ENCODE results near the gene ERICH2.
"Not testable (repeated sequence)": the region's sequence is repeated elsewhere in the genome, so short reads cannot be mapped to it uniquely, and the experiment has no call there.

Gene ERICH2

GRCh38 chr2:170740660-170741059 lies 29.5 kb upstream of the ERICH2 start:
- no peak overlapping the region for H3K4me3 ChIP-seq (ENCODE audit: low read depth in 1 of 2, low read length in 2 of 2)
- H3K9ac ChIP-seq (ENCODE audit: low read length): no peak overlapping the region
- no peaks in the 10 kb centered on the region for H3K27me3 ChIP-seq (ENCODE audit: control insufficient read depth in 1 of 2, insufficient read depth in 2 of 2, low read length in 2 of 2)
- no peaks in the 10 kb centered on the region for H3K9me3 ChIP-seq (ENCODE audit: low read length)
- H3K4me1 ChIP-seq (ENCODE audit: insufficient read depth, low read length): no peaks in the 10 kb centered on the region
- H3K36me3 ChIP-seq (ENCODE audit: insufficient read depth, low read length): no peaks in the 10 kb centered on the region
- H3K27ac ChIP-seq (ENCODE audit: low read depth, low read length): no peak overlapping the region

- Histone ChIP-seq H3K27ac (ENCODE audit: low read depth, low read length) (no peak overlapping the region), H3K4me1 (ENCODE audit: insufficient read depth, low read length) (no peaks in the 10 kb centered on the region), H3K27me3 (ENCODE audit: control insufficient read depth in 1 of 2, insufficient read depth in 2 of 2, low read length in 2 of 2) (no peaks in the 10 kb centered on the region), H3K36me3 (ENCODE audit: insufficient read depth, low read length) (no peaks in the 10 kb centered on the region), H3K4me3 (ENCODE audit: low read depth in 1 of 2, low read length in 2 of 2) (no peak overlapping the region), H3K9me3 (ENCODE audit: low read length) (no peaks in the 10 kb centered on the region), H3K9ac (ENCODE audit: low read length) (no peak overlapping the region)
Observed at GRCh38 chr2:170742000-170742399, 28.2 kb upstream of the ERICH2 start.

GRCh38 chr2:170742896-170743529 lies 27.2 kb upstream of the ERICH2 start:
- no peaks in the 10 kb centered on the region for H3K9me3 ChIP-seq (ENCODE audit: low read length)
- no peak overlapping the region for H3K9ac ChIP-seq (ENCODE audit: low read length)
- no peaks in the 10 kb centered on the region for H3K4me1 ChIP-seq (ENCODE audit: insufficient read depth, low read length)
- H3K27ac ChIP-seq (ENCODE audit: low read depth, low read length): no peak overlapping the region
- H3K36me3 ChIP-seq (ENCODE audit: insufficient read depth, low read length): no peaks in the 10 kb centered on the region
- no peaks in the 10 kb centered on the region for H3K27me3 ChIP-seq (ENCODE audit: control insufficient read depth in 1 of 2, insufficient read depth in 2 of 2, low read length in 2 of 2)
- H3K4me3 ChIP-seq (ENCODE audit: low read depth in 1 of 2, low read length in 2 of 2): no peak overlapping the region

- Histone ChIP-seq H3K4me3 (ENCODE audit: low read depth in 1 of 2, low read length in 2 of 2) (no peak overlapping the region), H3K27ac (ENCODE audit: low read depth, low read length) (no peak overlapping the region), H3K36me3 (ENCODE audit: insufficient read depth, low read length) (no peaks in the 10 kb centered on the region), H3K4me1 (ENCODE audit: insufficient read depth, low read length) (no peaks in the 10 kb centered on the region), H3K27me3 (ENCODE audit: control insufficient read depth in 1 of 2, insufficient read depth in 2 of 2, low read length in 2 of 2) (no peaks in the 10 kb centered on the region), H3K9ac (ENCODE audit: low read length) (no peak overlapping the region), H3K9me3 (ENCODE audit: low read length) (no peaks in the 10 kb centered on the region)
Observed at GRCh38 chr2:170743530-170744239, 26.5 kb upstream of the ERICH2 start.

GRCh38 chr2:170744248-170745002 lies 25.8 kb upstream of the ERICH2 start:
- no peaks in the 10 kb centered on the region for H3K36me3 ChIP-seq (ENCODE audit: insufficient read depth, low read length)
- no peak overlapping the region for H3K4me3 ChIP-seq (ENCODE audit: low read depth in 1 of 2, low read length in 2 of 2)
- no peaks in the 10 kb centered on the region for H3K27me3 ChIP-seq (ENCODE audit: control insufficient read depth in 1 of 2, insufficient read depth in 2 of 2, low read length in 2 of 2)
- no peak overlapping the region for H3K27ac ChIP-seq (ENCODE audit: low read depth, low read length)
- no peaks in the 10 kb centered on the region for H3K4me1 ChIP-seq (ENCODE audit: insufficient read depth, low read length)
- H3K9me3 ChIP-seq (ENCODE audit: low read length): no peaks in the 10 kb centered on the region
- H3K9ac ChIP-seq (ENCODE audit: low read length): no peak overlapping the region

- Histone ChIP-seq H3K27ac (ENCODE audit: low read depth, low read length) (no peak overlapping the region), H3K36me3 (ENCODE audit: insufficient read depth, low read length) (no peaks in the 10 kb centered on the region), H3K9ac (ENCODE audit: low read length) (no peak overlapping the region), H3K27me3 (ENCODE audit: control insufficient read depth in 1 of 2, insufficient read depth in 2 of 2, low read length in 2 of 2) (no peaks in the 10 kb centered on the region), H3K4me1 (ENCODE audit: insufficient read depth, low read length) (no peaks in the 10 kb centered on the region), H3K9me3 (ENCODE audit: low read length) (no peaks in the 10 kb centered on the region), H3K4me3 (ENCODE audit: low read depth in 1 of 2, low read length in 2 of 2) (no peak overlapping the region)
Observed at GRCh38 chr2:170745305-170745704, 24.9 kb upstream of the ERICH2 start.

GRCh38 chr2:170747921-170748320 lies 22.3 kb upstream of the ERICH2 start:
- no peaks in the 10 kb centered on the region for H3K27me3 ChIP-seq (ENCODE audit: control insufficient read depth in 1 of 2, insufficient read depth in 2 of 2, low read length in 2 of 2)
- H3K36me3 ChIP-seq (ENCODE audit: insufficient read depth, low read length): no peaks in the 10 kb centered on the region
- no peak overlapping the region for H3K4me3 ChIP-seq (ENCODE audit: low read depth in 1 of 2, low read length in 2 of 2)
- H3K4me1 ChIP-seq (ENCODE audit: insufficient read depth, low read length): no peaks in the 10 kb centered on the region
- no peak overlapping the region for H3K27ac ChIP-seq (ENCODE audit: low read depth, low read length)
- no peak overlapping the region for H3K9ac ChIP-seq (ENCODE audit: low read length)
- H3K9me3 ChIP-seq (ENCODE audit: low read length): no peaks in the 10 kb centered on the region

- not testable (repeated sequence) for H3K4me1 ChIP-seq (ENCODE audit: insufficient read depth, low read length); H3K4me3 ChIP-seq (ENCODE audit: low read depth in 1 of 2, low read length in 2 of 2); H3K27me3 ChIP-seq (ENCODE audit: control insufficient read depth in 1 of 2, insufficient read depth in 2 of 2, low read length in 2 of 2); H3K36me3 ChIP-seq (ENCODE audit: insufficient read depth, low read length); H3K9me3 ChIP-seq (ENCODE audit: low read length); H3K9ac ChIP-seq (ENCODE audit: low read length); H3K27ac ChIP-seq (ENCODE audit: low read depth, low read length)
Observed at GRCh38 chr2:170751555-170751954, 18.6 kb upstream of the ERICH2 start.

- Histone ChIP-seq H3K36me3 (ENCODE audit: insufficient read depth, low read length) (no peaks in the 10 kb centered on the region), H3K27ac (ENCODE audit: low read depth, low read length) (no peak overlapping the region), H3K9me3 (ENCODE audit: low read length) (no peaks in the 10 kb centered on the region), H3K4me1 (ENCODE audit: insufficient read depth, low read length) (no peaks in the 10 kb centered on the region), H3K9ac (ENCODE audit: low read length) (no peak overlapping the region), H3K27me3 (ENCODE audit: control insufficient read depth in 1 of 2, insufficient read depth in 2 of 2, low read length in 2 of 2) (no peaks in the 10 kb centered on the region), H3K4me3 (ENCODE audit: low read depth in 1 of 2, low read length in 2 of 2) (no peak overlapping the region)
Observed at GRCh38 chr2:170761572-170761971, 8.6 kb upstream of the ERICH2 start.

- no peaks in the 10 kb centered on the region for H3K4me1 ChIP-seq (ENCODE audit: insufficient read depth, low read length)
- no peaks in the 10 kb centered on the region for H3K27me3 ChIP-seq (ENCODE audit: control insufficient read depth in 1 of 2, insufficient read depth in 2 of 2, low read length in 2 of 2)
- H3K36me3 ChIP-seq (ENCODE audit: insufficient read depth, low read length): no peaks in the 10 kb centered on the region
- no peak overlapping the region for H3K4me3 ChIP-seq (ENCODE audit: low read depth in 1 of 2, low read length in 2 of 2)
- H3K9ac ChIP-seq (ENCODE audit: low read length): no peak overlapping the region
- no peak overlapping the region for H3K27ac ChIP-seq (ENCODE audit: low read depth, low read length)
- H3K9me3 ChIP-seq (ENCODE audit: low read length): no peaks in the 10 kb centered on the region
Observed at GRCh38 chr2:170762760-170763159, 7.4 kb upstream of the ERICH2 start.

GRCh38 chr2:170763232-170763631 lies 6.9 kb upstream of the ERICH2 start:
- no peaks in the 10 kb centered on the region for H3K4me1 ChIP-seq (ENCODE audit: insufficient read depth, low read length)
- no peaks in the 10 kb centered on the region for H3K27me3 ChIP-seq (ENCODE audit: control insufficient read depth in 1 of 2, insufficient read depth in 2 of 2, low read length in 2 of 2)
- H3K4me3 ChIP-seq (ENCODE audit: low read depth in 1 of 2, low read length in 2 of 2): no peak overlapping the region
- no peaks in the 10 kb centered on the region for H3K9me3 ChIP-seq (ENCODE audit: low read length)
- no peaks in the 10 kb centered on the region for H3K36me3 ChIP-seq (ENCODE audit: insufficient read depth, low read length)
- H3K9ac ChIP-seq (ENCODE audit: low read length): no peak overlapping the region
- no peak overlapping the region for H3K27ac ChIP-seq (ENCODE audit: low read depth, low read length)

All from muscle layer of colon (tissue), 2 donors.